ENCODE data around the gene IL18R1.

DNA sequence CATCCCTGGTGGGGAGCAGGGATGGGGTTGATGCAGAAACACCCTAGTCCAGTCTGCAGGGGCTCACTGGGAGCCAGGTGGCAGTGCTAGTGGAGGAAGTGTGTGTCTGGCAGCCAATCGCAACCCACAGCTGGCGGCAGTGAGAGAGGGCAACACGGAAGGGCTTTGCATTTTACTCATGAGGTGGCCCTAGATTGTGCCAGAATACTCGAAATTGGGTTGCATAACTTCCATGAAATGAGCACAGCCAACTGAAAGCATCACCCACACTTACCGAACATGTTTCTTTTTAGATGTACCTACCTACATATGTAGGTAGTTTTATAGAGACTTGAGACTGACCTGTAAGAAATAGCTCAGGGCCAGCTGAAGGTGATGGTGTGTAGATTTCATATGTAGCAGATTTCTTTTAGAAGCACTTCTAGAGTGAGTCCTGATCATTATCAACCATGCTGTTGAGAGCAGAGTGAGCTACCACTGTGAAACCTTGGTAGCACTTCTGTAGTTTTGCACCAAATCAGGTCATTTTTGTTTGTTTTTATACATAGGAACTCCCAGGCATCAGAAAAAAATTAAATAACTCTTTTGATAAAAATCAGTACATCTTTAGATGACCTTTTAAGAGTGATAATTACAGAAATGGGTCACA is 13.0 kb downstream of the IL18R1 start:
- TF ChIP-seq EZH2phosphoT487 (conservative IDR thresholded peaks at IDR 0.05; ENCODE audit: low read length): no peak
- TF ChIP-seq, protein P1, sequence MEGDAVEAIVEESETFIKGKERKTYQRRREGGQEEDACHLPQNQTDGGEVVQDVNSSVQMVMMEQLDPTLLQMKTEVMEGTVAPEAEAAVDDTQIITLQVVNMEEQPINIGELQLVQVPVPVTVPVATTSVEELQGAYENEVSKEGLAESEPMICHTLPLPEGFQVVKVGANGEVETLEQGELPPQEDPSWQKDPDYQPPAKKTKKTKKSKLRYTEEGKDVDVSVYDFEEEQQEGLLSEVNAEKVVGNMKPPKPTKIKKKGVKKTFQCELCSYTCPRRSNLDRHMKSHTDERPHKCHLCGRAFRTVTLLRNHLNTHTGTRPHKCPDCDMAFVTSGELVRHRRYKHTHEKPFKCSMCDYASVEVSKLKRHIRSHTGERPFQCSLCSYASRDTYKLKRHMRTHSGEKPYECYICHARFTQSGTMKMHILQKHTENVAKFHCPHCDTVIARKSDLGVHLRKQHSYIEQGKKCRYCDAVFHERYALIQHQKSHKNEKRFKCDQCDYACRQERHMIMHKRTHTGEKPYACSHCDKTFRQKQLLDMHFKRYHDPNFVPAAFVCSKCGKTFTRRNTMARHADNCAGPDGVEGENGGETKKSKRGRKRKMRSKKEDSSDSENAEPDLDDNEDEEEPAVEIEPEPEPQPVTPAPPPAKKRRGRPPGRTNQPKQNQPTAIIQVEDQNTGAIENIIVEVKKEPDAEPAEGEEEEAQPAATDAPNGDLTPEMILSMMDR (IDR thresholded peaks at IDR 0.05; ENCODE audit: insufficient read depth, low read length, poor library complexity, severe bottlenecking): no peak
